ENCODE results near the gene RASSF5.
"Not testable (repeated sequence)": the region's sequence is repeated elsewhere in the genome, so short reads cannot be mapped to it uniquely, and the experiment has no call there.

RASSF5 gene

GRCh38 chr1:206575165-206575893 is 68.0 kb downstream of the RASSF5 start:
- peak; percentile 72 to 84 for DNase-seq

GRCh38 chr1:206575894-206576737 is 68.8 kb downstream of the RASSF5 start:
- no peak for DNase-seq

GRCh38 chr1:206577626-206578025 is 70.3 kb downstream of the RASSF5 start:
- no peak for DNase-seq

GRCh38 chr1:206578068-206578977 is 71.0 kb downstream of the RASSF5 start:
- peak in 1 of 2 donors; percentile 60 for DNase-seq

- no peak for DNase-seq
Observed at GRCh38 chr1:206578978-206579374, 71.6 kb downstream of the RASSF5 start.

GRCh38 chr1:206579747-206580437 is 72.6 kb downstream of the RASSF5 start:
- peak; percentile 91 to 94 for DNase-seq

- no peak for DNase-seq
Observed at GRCh38 chr1:206580438-206581113, 73.2 kb downstream of the RASSF5 start.

GRCh38 chr1:206581114-206581497 is 73.8 kb downstream of the RASSF5 start:
- not testable (repeated sequence) for DNase-seq

GRCh38 chr1:206581571-206581981 is 74.2 kb downstream of the RASSF5 start:
- DNase-seq = peak; percentile 86 to 90

GRCh38 chr1:206582537-206582936 is 75.2 kb downstream of the RASSF5 start:
- DNase-seq = no peak

- DNase-seq = no peak
Observed at GRCh38 chr1:206582971-206583706, 75.8 kb downstream of the RASSF5 start.

- DNase-seq = peak; percentile 86 to 87
Observed at GRCh38 chr1:206583707-206584648, 76.6 kb downstream of the RASSF5 start.

- DNase-seq = no peak
Observed at GRCh38 chr1:206584683-206585082, 77.4 kb downstream of the RASSF5 start.

GRCh38 chr1:206586501-206587445 is 79.4 kb downstream of the RASSF5 start:
- DNase-seq = no peak

- no peak for DNase-seq
Observed at GRCh38 chr1:206587904-206588303, 80.6 kb downstream of the RASSF5 start.

GRCh38 chr1:206588492-206588891 is 81.2 kb downstream of the RASSF5 start:
- DNase-seq = no peak

- DNase-seq = no peak
Observed at GRCh38 chr1:206589206-206589605, 81.9 kb downstream of the RASSF5 start.

GRCh38 chr1:206590025-206590758 is 82.9 kb downstream of the RASSF5 start:
- DNase-seq = peak; percentile 33 to 59
